ENCODE measurements around the gene ADCY3.
A peak's percentile ranks its signal among the peaks of the same experiment; 100 is the strongest.

ADCY3 gene

GRCh38 chr2:24909555-24910177 lies 10.4 kb downstream of the ADCY3 start:
- DNase-seq (ENCODE audit: low read depth) = no peak
- no peak for TF ChIP-seq CTCF (IDR thresholded peaks at IDR 0.05; ENCODE audit: low read length, missing control alignments)
- H3K4me3 ChIP-seq (replicated peaks; ENCODE audit: low read depth, low read length) = no peak overlapping the region

GRCh38 chr2:24908461-24908901 lies 11.6 kb downstream of the ADCY3 start:
- no peak overlapping the region for H3K4me3 ChIP-seq (replicated peaks; ENCODE audit: low read depth, low read length)
- no peak for TF ChIP-seq CTCF (IDR thresholded peaks at IDR 0.05; ENCODE audit: low read length, missing control alignments)
- no peak for DNase-seq (ENCODE audit: low read depth)

- no peak overlapping the region for H3K4me3 ChIP-seq (replicated peaks; ENCODE audit: low read depth, low read length)
- TF ChIP-seq CTCF (IDR thresholded peaks at IDR 0.05; ENCODE audit: low read length, missing control alignments) = no peak
- peak; percentile 45 for DNase-seq (ENCODE audit: low read depth)
Observed at GRCh38 chr2:24907116-24907515, 12.9 kb downstream of the ADCY3 start.

GRCh38 chr2:24906466-24906865 lies 13.6 kb downstream of the ADCY3 start:
- no peak overlapping the region for H3K4me3 ChIP-seq (replicated peaks; ENCODE audit: low read depth, low read length)
- no peak for TF ChIP-seq CTCF (IDR thresholded peaks at IDR 0.05; ENCODE audit: low read length, missing control alignments)
- no peak for DNase-seq (ENCODE audit: low read depth)

GRCh38 chr2:24903161-24904103 lies 16.6 kb downstream of the ADCY3 start:
- no peak for TF ChIP-seq CTCF (IDR thresholded peaks at IDR 0.05; ENCODE audit: low read length, missing control alignments)
- no peak overlapping the region for H3K4me3 ChIP-seq (replicated peaks; ENCODE audit: low read depth, low read length)

GRCh38 chr2:24899361-24899910 lies 20.6 kb downstream of the ADCY3 start:
- TF ChIP-seq CTCF (IDR thresholded peaks at IDR 0.05; ENCODE audit: low read length, missing control alignments) = no peak

More at GRCh38 chr2:24903161-24904103, 16.6 kb downstream of the ADCY3 start:
- DNase-seq (ENCODE audit: low read depth) = no peak

More at GRCh38 chr2:24899361-24899910, 20.6 kb downstream of the ADCY3 start:
- H3K4me3 ChIP-seq (replicated peaks; ENCODE audit: low read depth, low read length) = no peak overlapping the region
- no peak for DNase-seq (ENCODE audit: low read depth)

Data from fibroblast of pulmonary artery (primary cell).